ENCODE results near the gene OR13J1. TPM values are rescaled to one million over a fixed set of nuclear protein-coding genes. Genes with fewer than 3 reads are reported as not detected.

OR13J1 gene
- total RNA-seq, 4 donors from 2014 or later: not detected

DNA sequence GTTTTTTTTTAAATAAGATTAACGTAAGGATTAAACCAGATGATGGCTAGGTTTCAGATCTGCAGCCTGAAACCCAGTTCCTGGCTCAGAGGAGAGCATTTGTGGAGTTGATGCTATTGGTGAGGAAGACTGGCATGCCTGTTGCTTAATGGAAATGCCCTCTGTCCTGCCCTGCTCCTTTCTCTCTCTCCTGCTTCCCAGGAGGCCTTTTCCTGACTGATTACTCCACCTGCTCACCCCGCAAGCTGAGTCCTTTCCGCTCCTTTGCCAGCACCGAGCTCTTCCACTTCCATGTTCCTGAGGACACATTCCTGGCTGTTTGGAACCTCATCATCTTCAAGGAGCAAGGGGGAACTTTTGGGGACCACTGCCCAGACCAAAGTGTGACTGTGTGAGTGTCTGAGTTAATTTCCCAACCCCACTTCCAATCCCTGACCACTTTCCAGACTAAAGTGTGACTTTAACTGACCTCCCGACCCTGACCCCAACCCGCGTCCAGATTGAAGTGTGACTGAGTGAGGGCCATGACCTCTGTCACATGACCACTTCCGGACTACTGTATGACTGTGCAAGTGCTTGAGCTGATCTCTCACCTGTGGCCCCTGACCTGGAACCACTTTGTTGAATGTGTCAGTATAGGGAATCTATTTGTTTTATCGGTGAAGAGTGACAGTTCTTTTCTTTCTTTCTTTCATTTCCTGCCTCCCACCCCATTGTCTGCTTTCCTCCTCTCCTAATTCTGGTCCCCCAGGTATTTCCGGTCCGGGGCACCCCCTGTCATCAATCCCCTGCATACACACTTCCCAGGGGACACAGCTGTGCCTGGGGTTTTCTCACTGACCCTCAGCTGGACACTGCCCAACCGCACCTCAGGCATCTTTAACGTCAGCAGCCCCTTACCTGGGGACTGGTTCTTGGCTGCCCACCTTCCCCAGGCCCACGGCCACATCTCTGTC lies 35.7 kb downstream of the OR13J1 start:
- TF ChIP-seq POLR2A (IDR thresholded peaks at IDR 0.05) (no peak), EP300 (IDR thresholded peaks at IDR 0.05) (no peak)
- TF ChIP-seq, protein P1, sequence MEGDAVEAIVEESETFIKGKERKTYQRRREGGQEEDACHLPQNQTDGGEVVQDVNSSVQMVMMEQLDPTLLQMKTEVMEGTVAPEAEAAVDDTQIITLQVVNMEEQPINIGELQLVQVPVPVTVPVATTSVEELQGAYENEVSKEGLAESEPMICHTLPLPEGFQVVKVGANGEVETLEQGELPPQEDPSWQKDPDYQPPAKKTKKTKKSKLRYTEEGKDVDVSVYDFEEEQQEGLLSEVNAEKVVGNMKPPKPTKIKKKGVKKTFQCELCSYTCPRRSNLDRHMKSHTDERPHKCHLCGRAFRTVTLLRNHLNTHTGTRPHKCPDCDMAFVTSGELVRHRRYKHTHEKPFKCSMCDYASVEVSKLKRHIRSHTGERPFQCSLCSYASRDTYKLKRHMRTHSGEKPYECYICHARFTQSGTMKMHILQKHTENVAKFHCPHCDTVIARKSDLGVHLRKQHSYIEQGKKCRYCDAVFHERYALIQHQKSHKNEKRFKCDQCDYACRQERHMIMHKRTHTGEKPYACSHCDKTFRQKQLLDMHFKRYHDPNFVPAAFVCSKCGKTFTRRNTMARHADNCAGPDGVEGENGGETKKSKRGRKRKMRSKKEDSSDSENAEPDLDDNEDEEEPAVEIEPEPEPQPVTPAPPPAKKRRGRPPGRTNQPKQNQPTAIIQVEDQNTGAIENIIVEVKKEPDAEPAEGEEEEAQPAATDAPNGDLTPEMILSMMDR (IDR thresholded peaks at IDR 0.05): no peak
- Histone ChIP-seq H3K9me3 (no peaks in the 10 kb centered on the region), H3K36me3 (peaks cover 0 to 3% (median 0%) of the 10 kb centered on the region in 3 donors), H3K4me1 (peaks cover 2 to 51% (median 28%) of the 10 kb centered on the region in 4 donors), H3K27me3 (no peaks in the 10 kb centered on the region), H3K4me3 (no peak overlapping the region), H3K27ac (peak overlapping the region in 3 of 4 donors; percentile 36 to 69 (median 52))
- 74 to 75% methylated on average over 14 of the region's 14 CpGs for WGBS, 2 donors
- DNase-seq (ENCODE audit: low spot score in 2 of 2): no peak

DNA sequence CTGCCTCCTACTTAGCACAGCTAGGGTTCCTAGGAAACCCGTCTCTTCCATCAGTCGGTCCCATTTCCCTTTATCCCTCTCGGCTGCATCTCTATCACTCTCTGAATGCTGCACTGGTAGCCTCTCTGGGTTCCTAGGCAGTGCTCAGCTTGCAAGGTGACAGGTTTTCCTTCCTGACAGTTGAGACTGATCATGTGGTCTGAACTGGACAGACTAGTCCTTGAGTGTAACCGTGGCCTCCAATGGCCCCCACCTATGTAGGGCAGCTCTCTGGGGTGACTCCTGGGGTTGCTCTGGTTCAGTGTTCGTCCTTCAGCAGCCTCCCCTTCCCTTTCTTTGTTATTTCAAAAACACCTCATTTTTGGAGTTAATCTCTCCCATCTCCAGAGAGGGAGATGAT lies 37.4 kb downstream of the OR13J1 start:
- no peak for DNase-seq (ENCODE audit: low spot score in 2 of 2)
- no peaks in the 10 kb centered on the region for H3K27me3 ChIP-seq
- TF ChIP-seq EP300 (IDR thresholded peaks at IDR 0.05) (no peak), POLR2A (IDR thresholded peaks at IDR 0.05) (no peak)
- TF ChIP-seq, protein P1 (IDR thresholded peaks at IDR 0.05): no peak
- peaks cover 0 to 3% (median 0%) of the 10 kb centered on the region in 3 donors for H3K36me3 ChIP-seq
- peaks cover 2 to 58% (median 30%) of the 10 kb centered on the region in 4 donors for H3K4me1 ChIP-seq
- peak overlapping the region in 2 of 4 donors; percentile 52 to 69 for H3K27ac ChIP-seq
- WGBS, 2 donors: 70 to 81% methylated on average over 5 of the region's 5 CpGs
- no peak overlapping the region for H3K4me3 ChIP-seq
- no peaks in the 10 kb centered on the region for H3K9me3 ChIP-seq

DNA sequence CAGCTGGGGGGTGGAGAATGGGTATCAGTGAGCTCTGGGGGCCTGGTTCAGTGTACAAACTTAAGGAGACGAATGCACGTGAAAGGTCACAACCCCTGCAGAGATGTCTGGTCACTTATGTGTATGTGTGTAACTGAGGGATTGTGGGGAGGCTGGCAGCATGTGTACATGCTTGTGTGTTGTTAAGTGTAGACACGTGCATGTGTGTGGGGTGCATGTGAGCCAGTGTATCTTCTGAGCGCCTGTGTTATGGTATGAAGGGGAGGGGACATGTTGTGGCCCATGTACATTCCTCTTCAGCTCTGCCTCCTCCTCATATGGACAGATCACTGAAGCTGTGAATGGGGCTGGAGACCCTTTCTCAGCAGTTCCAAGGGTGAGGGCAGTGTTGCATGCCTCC lies 39.2 kb downstream of the OR13J1 start:
- TF ChIP-seq EP300 (IDR thresholded peaks at IDR 0.05): no peak
- no peak for TF ChIP-seq POLR2A (IDR thresholded peaks at IDR 0.05)
- TF ChIP-seq, protein P1 (IDR thresholded peaks at IDR 0.05): no peak
- Histone ChIP-seq H3K27ac (no peak overlapping the region), H3K4me1 (peaks cover 2 to 58% (median 30%) of the 10 kb centered on the region in 4 donors), H3K27me3 (no peaks in the 10 kb centered on the region), H3K4me3 (no peak overlapping the region), H3K9me3 (no peaks in the 10 kb centered on the region), H3K36me3 (peaks cover 0 to 3% (median 0%) of the 10 kb centered on the region in 3 donors)
- WGBS, 2 donors: 65 to 75% methylated on average over 4 of the region's 4 CpGs
- no peak for DNase-seq (ENCODE audit: low spot score in 2 of 2)

DNA sequence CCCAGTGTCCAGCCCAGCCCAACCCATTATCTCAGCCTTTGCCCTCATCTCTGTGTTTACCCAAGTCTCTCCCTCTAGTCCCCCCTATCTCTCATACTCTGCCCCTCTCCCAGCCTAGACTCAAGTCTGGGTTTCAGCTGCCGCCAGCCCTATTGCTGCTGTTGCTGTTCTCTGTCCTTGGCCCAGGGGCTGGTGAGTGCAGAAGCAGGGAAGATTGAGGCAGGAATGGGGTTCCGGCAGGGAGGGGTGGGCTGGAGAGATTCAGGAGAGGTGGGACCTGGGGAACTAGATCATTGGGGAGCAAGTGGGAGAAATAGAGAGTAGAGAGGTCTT lies 40.5 kb downstream of the OR13J1 start:
- no peaks in the 10 kb centered on the region for H3K9me3 ChIP-seq
- DNase-seq (ENCODE audit: low spot score in 2 of 2): no peak
- peak overlapping the region; percentile 53 to 96 (median 84) for H3K4me3 ChIP-seq
- no peaks in the 10 kb centered on the region for H3K36me3 ChIP-seq
- peak overlapping the region; percentile 93 to 100 (median 98) for H3K27ac ChIP-seq
- H3K4me1 ChIP-seq: peaks cover 2 to 56% (median 27%) of the 10 kb centered on the region in 4 donors
- TF ChIP-seq EP300 (IDR thresholded peaks at IDR 0.05) (no peak), POLR2A (IDR thresholded peaks at IDR 0.05) (no peak)
- TF ChIP-seq, protein P1 (IDR thresholded peaks at IDR 0.05): no peak
- WGBS, 2 donors: 31 to 47% methylated on average over 2 of the region's 2 CpGs
- H3K27me3 ChIP-seq: no peaks in the 10 kb centered on the region
